Measurements from ENCODE around the gene SERPINA12. TPM values are rescaled to one million over a fixed set of nuclear protein-coding genes. Genes with fewer than 3 reads are reported as not detected.

The SERPINA12 gene
- total and polyA plus RNA-seq, 2 experiments from 2014 or later, result not detected

GRCh38 chr14:94474581-94475031 is 34.7 kb downstream of the SERPINA12 start:
- Histone ChIP-seq H3K36me3 (ENCODE audit: insufficient read depth) (no peaks in the 10 kb centered on the region), H3K79me2 (replicated peaks; ENCODE audit: insufficient read depth) (no peaks in the 10 kb centered on the region), H3K27ac (ENCODE audit: low read depth) (no peak overlapping the region), H3K27me3 (ENCODE audit: insufficient read depth) (no peaks in the 10 kb centered on the region), H3K4me2 (no peak overlapping the region), H3F3A (replicated peaks; ENCODE audit: low read depth) (no peaks in the 10 kb centered on the region), H4K20me1 (replicated peaks; ENCODE audit: insufficient read depth) (no peaks in the 10 kb centered on the region), H3K4me1 (ENCODE audit: insufficient read depth) (no peaks in the 10 kb centered on the region), H3K9me2 (ENCODE audit: insufficient read depth) (0 out of 2 replicates have a peak, but pooled peaks cover 4% of the 10 kb centered on the region), H3K4me3 (no peak overlapping the region), H2AFZ (no peak overlapping the region)
- TF ChIP-seq EZH2 (IDR thresholded peaks at IDR 0.05; ENCODE audit: low read depth, unreplicated experiment) (no peak), NANOG (IDR thresholded peaks at IDR 0.05; ENCODE audit: borderline replicate concordance) (no peak), ZNF331 (CRISPR knock-in tag; IDR thresholded peaks at IDR 0.05; ENCODE audit: low read depth) (no peak), ZNF114 (CRISPR knock-in tag; IDR thresholded peaks at IDR 0.05) (no peak), EZH2phosphoT487 (IDR thresholded peaks at IDR 0.05; ENCODE audit: unreplicated experiment) (no peak), ETS1 (IDR thresholded peaks at IDR 0.05) (no peak)
- TF ChIP-seq, protein P1, sequence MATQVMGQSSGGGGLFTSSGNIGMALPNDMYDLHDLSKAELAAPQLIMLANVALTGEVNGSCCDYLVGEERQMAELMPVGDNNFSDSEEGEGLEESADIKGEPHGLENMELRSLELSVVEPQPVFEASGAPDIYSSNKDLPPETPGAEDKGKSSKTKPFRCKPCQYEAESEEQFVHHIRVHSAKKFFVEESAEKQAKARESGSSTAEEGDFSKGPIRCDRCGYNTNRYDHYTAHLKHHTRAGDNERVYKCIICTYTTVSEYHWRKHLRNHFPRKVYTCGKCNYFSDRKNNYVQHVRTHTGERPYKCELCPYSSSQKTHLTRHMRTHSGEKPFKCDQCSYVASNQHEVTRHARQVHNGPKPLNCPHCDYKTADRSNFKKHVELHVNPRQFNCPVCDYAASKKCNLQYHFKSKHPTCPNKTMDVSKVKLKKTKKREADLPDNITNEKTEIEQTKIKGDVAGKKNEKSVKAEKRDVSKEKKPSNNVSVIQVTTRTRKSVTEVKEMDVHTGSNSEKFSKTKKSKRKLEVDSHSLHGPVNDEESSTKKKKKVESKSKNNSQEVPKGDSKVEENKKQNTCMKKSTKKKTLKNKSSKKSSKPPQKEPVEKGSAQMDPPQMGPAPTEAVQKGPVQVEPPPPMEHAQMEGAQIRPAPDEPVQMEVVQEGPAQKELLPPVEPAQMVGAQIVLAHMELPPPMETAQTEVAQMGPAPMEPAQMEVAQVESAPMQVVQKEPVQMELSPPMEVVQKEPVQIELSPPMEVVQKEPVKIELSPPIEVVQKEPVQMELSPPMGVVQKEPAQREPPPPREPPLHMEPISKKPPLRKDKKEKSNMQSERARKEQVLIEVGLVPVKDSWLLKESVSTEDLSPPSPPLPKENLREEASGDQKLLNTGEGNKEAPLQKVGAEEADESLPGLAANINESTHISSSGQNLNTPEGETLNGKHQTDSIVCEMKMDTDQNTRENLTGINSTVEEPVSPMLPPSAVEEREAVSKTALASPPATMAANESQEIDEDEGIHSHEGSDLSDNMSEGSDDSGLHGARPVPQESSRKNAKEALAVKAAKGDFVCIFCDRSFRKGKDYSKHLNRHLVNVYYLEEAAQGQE (IDR thresholded peaks at IDR 0.05; ENCODE audit: unreplicated experiment), result no peak
- TF ChIP-seq, protein P2, sequence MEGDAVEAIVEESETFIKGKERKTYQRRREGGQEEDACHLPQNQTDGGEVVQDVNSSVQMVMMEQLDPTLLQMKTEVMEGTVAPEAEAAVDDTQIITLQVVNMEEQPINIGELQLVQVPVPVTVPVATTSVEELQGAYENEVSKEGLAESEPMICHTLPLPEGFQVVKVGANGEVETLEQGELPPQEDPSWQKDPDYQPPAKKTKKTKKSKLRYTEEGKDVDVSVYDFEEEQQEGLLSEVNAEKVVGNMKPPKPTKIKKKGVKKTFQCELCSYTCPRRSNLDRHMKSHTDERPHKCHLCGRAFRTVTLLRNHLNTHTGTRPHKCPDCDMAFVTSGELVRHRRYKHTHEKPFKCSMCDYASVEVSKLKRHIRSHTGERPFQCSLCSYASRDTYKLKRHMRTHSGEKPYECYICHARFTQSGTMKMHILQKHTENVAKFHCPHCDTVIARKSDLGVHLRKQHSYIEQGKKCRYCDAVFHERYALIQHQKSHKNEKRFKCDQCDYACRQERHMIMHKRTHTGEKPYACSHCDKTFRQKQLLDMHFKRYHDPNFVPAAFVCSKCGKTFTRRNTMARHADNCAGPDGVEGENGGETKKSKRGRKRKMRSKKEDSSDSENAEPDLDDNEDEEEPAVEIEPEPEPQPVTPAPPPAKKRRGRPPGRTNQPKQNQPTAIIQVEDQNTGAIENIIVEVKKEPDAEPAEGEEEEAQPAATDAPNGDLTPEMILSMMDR (conservative IDR thresholded peaks at IDR 0.05; ENCODE audit: low read depth in 2 of 2), result no peak
- peak; percentile 38 for DNase-seq (ENCODE audit: low spot score)
- no peaks in the 10 kb centered on the region; the same call in 2 of the 3 replicates for H3K4me1 Mint-ChIP-seq
- H3K9me3 Mint-ChIP-seq, result peaks cover 27% of the 10 kb centered on the region
- H3K27ac Mint-ChIP-seq, result no peak overlapping the region
- peaks cover 16% of the 10 kb centered on the region for H3K36me3 Mint-ChIP-seq (ENCODE audit: low read depth)
- ATAC-seq, result peak; percentile 59
- H3K4me3 Mint-ChIP-seq, result no peak overlapping the region
- H3K27me3 Mint-ChIP-seq (ENCODE audit: insufficient read depth, low read depth, poor library complexity), result peaks cover 7% of the 10 kb centered on the region
